ENCODE results near the gene ETS2. TPM values are rescaled to one million over a fixed set of nuclear protein-coding genes. Genes with fewer than 3 reads are reported as not detected.

The ETS2 gene
- total and polyA plus RNA-seq, 12 donors, result 26.2 to 81.5 (median 43.8) TPM

- DNase-seq (no peak), ATAC-seq (no peak)
- intact Hi-C loops (cut with DNase I), result no loop called here
- Histone ChIP-seq H3K36me3 (no peaks in the 10 kb centered on the region), H3K4me1 (peaks cover 0 to 16% (median 11%) of the 10 kb centered on the region in 9 donors), H3K27ac (no peak overlapping the region), H3K27me3 (no peaks in the 10 kb centered on the region), H3K9me3 (no peaks in the 10 kb centered on the region), H3K4me3 (no peak overlapping the region)
- 78 to 82% methylated on average over 8 of the region's 8 CpGs for WGBS, 2 donors
- TF ChIP-seq, protein P1, sequence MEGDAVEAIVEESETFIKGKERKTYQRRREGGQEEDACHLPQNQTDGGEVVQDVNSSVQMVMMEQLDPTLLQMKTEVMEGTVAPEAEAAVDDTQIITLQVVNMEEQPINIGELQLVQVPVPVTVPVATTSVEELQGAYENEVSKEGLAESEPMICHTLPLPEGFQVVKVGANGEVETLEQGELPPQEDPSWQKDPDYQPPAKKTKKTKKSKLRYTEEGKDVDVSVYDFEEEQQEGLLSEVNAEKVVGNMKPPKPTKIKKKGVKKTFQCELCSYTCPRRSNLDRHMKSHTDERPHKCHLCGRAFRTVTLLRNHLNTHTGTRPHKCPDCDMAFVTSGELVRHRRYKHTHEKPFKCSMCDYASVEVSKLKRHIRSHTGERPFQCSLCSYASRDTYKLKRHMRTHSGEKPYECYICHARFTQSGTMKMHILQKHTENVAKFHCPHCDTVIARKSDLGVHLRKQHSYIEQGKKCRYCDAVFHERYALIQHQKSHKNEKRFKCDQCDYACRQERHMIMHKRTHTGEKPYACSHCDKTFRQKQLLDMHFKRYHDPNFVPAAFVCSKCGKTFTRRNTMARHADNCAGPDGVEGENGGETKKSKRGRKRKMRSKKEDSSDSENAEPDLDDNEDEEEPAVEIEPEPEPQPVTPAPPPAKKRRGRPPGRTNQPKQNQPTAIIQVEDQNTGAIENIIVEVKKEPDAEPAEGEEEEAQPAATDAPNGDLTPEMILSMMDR (IDR thresholded peaks at IDR 0.05), result no peak
Measured at GRCh38 chr21:38863843-38864363, 58.2 kb downstream of the ETS2 start.

DNA sequence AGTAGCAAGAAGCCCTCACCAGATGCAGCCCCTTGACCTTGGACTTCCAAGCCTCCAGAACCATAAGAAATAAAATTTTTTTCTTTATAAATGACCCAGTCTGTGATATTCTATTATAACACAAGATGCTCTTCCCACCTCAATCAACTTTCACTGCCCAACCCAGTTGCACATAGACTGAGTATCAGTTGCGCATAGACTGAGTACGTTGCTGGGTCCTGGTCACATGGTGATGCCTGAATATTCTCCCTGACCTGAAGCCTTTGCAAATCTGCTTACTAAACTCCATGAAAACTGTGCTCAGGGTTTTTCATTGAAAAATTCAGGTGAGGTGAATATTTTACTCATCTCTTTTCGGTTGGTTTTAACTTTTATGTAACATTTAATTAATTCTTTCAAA is 59.2 kb downstream of the ETS2 start:
- no peak overlapping the region for H3K27ac ChIP-seq
- H3K4me1 ChIP-seq, result peaks cover 0 to 21% (median 15%) of the 10 kb centered on the region in 9 donors
- intact Hi-C loops (cut with DNase I), result no loop called here
- no peaks in the 10 kb centered on the region for H3K36me3 ChIP-seq
- TF ChIP-seq, protein P1 (IDR thresholded peaks at IDR 0.05), result no peak
- H3K27me3 ChIP-seq, result no peaks in the 10 kb centered on the region
- WGBS, 2 donors, result 65 to 80% methylated on average over 3 of the region's 3 CpGs
- no peaks in the 10 kb centered on the region for H3K9me3 ChIP-seq
- H3K4me3 ChIP-seq, result no peak overlapping the region
- ATAC-seq (no peak), DNase-seq (no peak)

- Histone ChIP-seq H3K9me3 (no peaks in the 10 kb centered on the region), H3K4me1 (peaks cover 0 to 11% (median 0%) of the 10 kb centered on the region in 9 donors), H3K27ac (no peak overlapping the region), H3K4me3 (no peak overlapping the region), H3K36me3 (no peaks in the 10 kb centered on the region), H3K27me3 (no peaks in the 10 kb centered on the region)
- intact Hi-C loops (cut with DNase I), result no loop called here
- TF ChIP-seq, protein P1 (IDR thresholded peaks at IDR 0.05), result no peak
- ATAC-seq, result peak in 4 of 8 donors; percentile 56 to 67 (median 62)
- 70 to 79% methylated on average over 3 of the region's 3 CpGs for WGBS, 2 donors
- DNase-seq, result no peak
Measured at GRCh38 chr21:38869196-38869595, 63.5 kb downstream of the ETS2 start.

DNA sequence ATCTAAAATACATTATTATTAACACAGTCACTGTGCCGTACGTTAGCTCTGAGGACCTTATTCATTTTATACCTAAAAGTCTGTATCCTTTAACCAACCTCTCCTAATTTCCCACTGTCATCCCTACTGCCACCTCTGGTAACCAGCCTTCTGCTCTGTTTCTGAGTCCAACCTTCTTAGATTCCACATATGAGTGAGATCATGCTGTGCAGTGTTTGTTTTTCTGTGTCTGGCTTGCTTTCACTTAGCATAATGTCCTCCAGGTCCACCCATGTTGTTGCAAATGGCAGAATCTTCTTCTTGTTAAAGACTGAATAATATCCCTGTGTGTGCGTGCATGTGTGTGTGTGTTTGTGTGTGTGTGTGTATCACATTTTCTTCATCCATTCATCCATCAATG is 64.2 kb downstream of the ETS2 start:
- H3K27ac ChIP-seq, result no peak overlapping the region
- no peaks in the 10 kb centered on the region for H3K9me3 ChIP-seq
- no peaks in the 10 kb centered on the region for H3K36me3 ChIP-seq
- H3K4me3 ChIP-seq, result no peak overlapping the region
- intact Hi-C loops (cut with DNase I), result no loop called here
- TF ChIP-seq, protein P1 (IDR thresholded peaks at IDR 0.05), result peak in 1 of 9 donors; percentile 17
- H3K27me3 ChIP-seq, result no peaks in the 10 kb centered on the region
- no peak for ATAC-seq
- 78 to 91% methylated on average over 3 of the region's 3 CpGs for WGBS, 2 donors
- H3K4me1 ChIP-seq, result peaks cover 0 to 11% (median 0%) of the 10 kb centered on the region in 9 donors
- DNase-seq, result no peak
